Heart right ventricle (tissue), 16 donors: Measurements from ENCODE around the gene LRP1. TPM values are rescaled to one million over a fixed set of nuclear protein-coding genes. Genes with fewer than 3 reads are reported as not detected.

Experiments
- ATAC-seq, 8 donors: fragments of 200-7000 bp; cut with Tn5 transposase; one replicate each; pipeline ENCODE4 v1.9.1; 2020; ENCODE audit warnings: mild to moderate bottlenecking in 8 of 8, moderate library complexity in 8 of 8, moderate number of reproducible peaks in 1 of 8
- DNase-seq, 2 donors: peaks; one replicate each; pipeline ENCODE4 v3.0.0-alpha.2; 2020
- H3K27ac ChIP-seq, 10 donors: fragments of 200-600 bp; sonication (generic) in 2 of 10; one replicate each; pipeline versions ENCODE4 v1.5.0 to v1.8.0; 2020 to 2022; ENCODE audit warnings: mild to moderate bottlenecking in 3 of 10
- H3K27me3 ChIP-seq, 7 donors: fragments of 200-600 bp; one replicate each; pipeline ENCODE4 v1.8.0; 2021 to 2022; ENCODE audit warnings: mild to moderate bottlenecking in 2 of 7
- H3K36me3 ChIP-seq, 9 donors: fragments of 200-600 bp; sonication (generic) in 1 of 9; one replicate each; pipeline versions ENCODE4 v1.5.0 to v1.8.0; 2020 to 2022; ENCODE audit warnings: mild to moderate bottlenecking in 2 of 9
- H3K4me1 ChIP-seq, 9 donors: fragments of 200-600 bp; sonication (generic) in 1 of 9; one replicate each; pipeline versions ENCODE4 v1.5.0 to v1.8.0; 2020 to 2022; ENCODE audit warnings: mild to moderate bottlenecking in 4 of 9
- H3K4me3 ChIP-seq, 10 donors: fragments of 200-600 bp; sonication (generic) in 2 of 10; one replicate each; pipeline versions ENCODE4 v1.5.0 to v1.8.0; 2020 to 2022; ENCODE audit warnings: mild to moderate bottlenecking in 7 of 10, moderate library complexity in 2 of 10
- H3K9me3 ChIP-seq, 11 donors: fragments of 200-600 bp in 10 of 11; sonication (generic) in 2 of 11; one replicate each; pipeline versions ENCODE4 v1.5.0 to v1.8.0; 2013 to 2022; ENCODE audit warnings: mild to moderate bottlenecking in 2 of 11, control low read depth in 1 of 11, moderate library complexity in 1 of 11
- CTCF ChIP-seq, 9 donors: fragments of 200-600 bp; sonication (generic) in 2 of 9; IDR thresholded peaks; one replicate each; pipeline versions ENCODE4 v1.5.0 to v1.8.0; 2021 to 2022; ENCODE audit warnings: antibody characterized with exemption in 9 of 9, mild to moderate bottlenecking in 5 of 9, moderate library complexity in 1 of 9
- WGBS, 2 donors: extraction: QIAGEN DNeasy Blood & Tissue Kit; methylation state at CpG; one replicate each; pipeline ENCODE4 v1.1.7; 2013; ENCODE audit warnings: inconsistent platforms in 1 of 2; 5-methylcytosine and 5-hydroxymethylcytosine counted together
- intact Hi-C, 10 donors: fragments of 100-400 bp; cut with DNase I; formaldehyde crosslinking; loops; one replicate each; pipeline versions ENCODE4 v1.11.1 to v1.14.2; 2022
- polyA plus RNA-seq, 2 donors: library from polyadenylated mRNA; stranded (reverse); fragments of 200-250 nt; gene quantifications; one replicate each; pipeline ENCODE4 v1.2.3, GENCODE V29; 2013
- total RNA-seq, 10 donors: library from RNA; stranded (reverse); fragmentation: NEBNext Ultra II Directional in 3 of 10; extraction: Animal tissue kit (Norgen Biotek cat#: 25700) in 3 of 10; gene quantifications; one replicate each; pipeline versions ENCODE4 v1.2.1 to v1.2.4, GENCODE V29; 2021 to 2023
- donor health status: Arrhythmogenic right ventricular cardiomyopathy.
- donor health status: ischemic (EF 13 %, LVEDD 7.1; RV severe dilation, severe dysfunction).
- donor health status: healthy with polysubstance abuse.
- donor health status: DM: no; HTN: yes; CAD: no.
- donor health status: DM: no; HTN: no; CAD: no.
- donor health status: ischemic (EF 25% LVEDD 6.9; RV normal size, moderate dysfunction).
- donor health status: ischemic (EF 25% LVEDD 5.7; RV mildly dilated, moderate dysfunction).
- donor health status: healthy.
- donor health status: DM: yes; HTN: yes; CAD: no.
- donor health status: Ischemic cardiomyopathy.
- donor health status: ischemic (EF 35%, LVEDD 5.7; RV mildly dilated, moderate dysfunction).
- donor health status: nonischemic (EF 11% LVEDD 7.7; RV severe dilation, severe dysfunction).
- donor health status: DM: yes; HTN: yes; CAD: no.
- donor health status: PGD.
- donor health status: ischemic (EF 29% LVEDD 5.4; RV normal size, mild dysfunction).
- donor health status: nonischemic (EF 23%, LVEDD 6.1; RV moderate dilation, normal function).

The LRP1 gene
- total and polyA plus RNA-seq, 12 donors = 46.3 to 259 (median 69.3) TPM

GRCh38 chr12:57224278-57224972, 96.1 kb downstream of the LRP1 start:
- WGBS, 2 donors = 43 to 47% methylated on average over 30 of the region's 30 CpGs
- intact Hi-C loops = no loop called here
- Histone ChIP-seq H3K36me3 (no peaks in the 10 kb centered on the region), H3K4me1 (peaks cover 0 to 35% (median 16%) of the 10 kb centered on the region in 9 donors), H3K4me3 (peak overlapping the region in 1 of 10 donors; percentile 4), H3K27me3 (peaks cover 16 to 86% (median 82%) of the 10 kb centered on the region in 7 donors), H3K27ac (no peak overlapping the region), H3K9me3 (no peaks in the 10 kb centered on the region)
- ATAC-seq = no peak
- no peak for TF ChIP-seq CTCF (IDR thresholded peaks at IDR 0.05)
- no peak for DNase-seq

- Histone ChIP-seq H3K36me3 (no peaks in the 10 kb centered on the region), H3K9me3 (no peaks in the 10 kb centered on the region), H3K4me1 (peaks cover 0 to 39% (median 20%) of the 10 kb centered on the region in 9 donors), H3K4me3 (peak overlapping the region in 1 of 10 donors; percentile 4), H3K27me3 (peaks cover 16 to 79% (median 75%) of the 10 kb centered on the region in 7 donors), H3K27ac (no peak overlapping the region)
- intact Hi-C loops = no loop called here
- TF ChIP-seq CTCF (IDR thresholded peaks at IDR 0.05) = peak; percentile 26 to 82 (median 56)
- 14% methylated on average over 61 of the region's 61 CpGs for WGBS, 2 donors
- DNase-seq = peak in 1 of 2 donors; percentile 61
- peak in 4 of 8 donors; percentile 12 to 51 (median 44) for ATAC-seq
Measured at GRCh38 chr12:57224973-57225679, 96.8 kb downstream of the LRP1 start.

- ATAC-seq (no peak), DNase-seq (no peak)
- no peak for TF ChIP-seq CTCF (IDR thresholded peaks at IDR 0.05)
- Histone ChIP-seq H3K9me3 (no peaks in the 10 kb centered on the region), H3K4me3 (no peak overlapping the region), H3K4me1 (peaks cover 2 to 44% (median 27%) of the 10 kb centered on the region in 9 donors), H3K27ac (no peak overlapping the region), H3K36me3 (no peaks in the 10 kb centered on the region), H3K27me3 (peaks cover 16 to 72% (median 69%) of the 10 kb centered on the region in 7 donors)
- intact Hi-C loops = no loop called here
- 39 to 42% methylated on average over 18 of the region's 18 CpGs for WGBS, 2 donors
Measured at GRCh38 chr12:57225680-57226210, 97.5 kb downstream of the LRP1 start.

- peaks cover 3 to 55% (median 33%) of the 10 kb centered on the region in 9 donors for H3K4me1 ChIP-seq
- H3K27ac ChIP-seq = no peak overlapping the region
- H3K9me3 ChIP-seq = no peaks in the 10 kb centered on the region
- DNase-seq (peak in 1 of 2 donors; percentile 11), ATAC-seq (no peak)
- peaks cover 0 to 7% (median 1%) of the 10 kb centered on the region in 9 donors for H3K36me3 ChIP-seq
- WGBS, 2 donors = 11 to 13% methylated on average over 32 to 35 of the region's 35 CpGs
- peak overlapping the region in 5 of 10 donors; percentile 14 to 26 (median 20) for H3K4me3 ChIP-seq
- H3K27me3 ChIP-seq = peaks cover 16 to 62% (median 59%) of the 10 kb centered on the region in 7 donors
- no peak for TF ChIP-seq CTCF (IDR thresholded peaks at IDR 0.05)
- intact Hi-C loops = no loop called here
Measured at GRCh38 chr12:57226588-57227314, 98.5 kb downstream of the LRP1 start.
